ENCODE results near the gene SPOPL.

SPOPL gene

GRCh38 chr2:138601458-138602165 is 100.0 kb downstream of the SPOPL start:
- no peaks in the 10 kb centered on the region for H3K9me3 ChIP-seq (ENCODE audit: control insufficient read depth, insufficient read depth, low read length)
- H3K27ac ChIP-seq (ENCODE audit: low read depth, low read length), result no peak overlapping the region
- H3K36me3 ChIP-seq (ENCODE audit: control insufficient read depth, insufficient read depth, low read length), result no peaks in the 10 kb centered on the region
- H3K27me3 ChIP-seq (ENCODE audit: control insufficient read depth, insufficient read depth, low read length), result no peaks in the 10 kb centered on the region
- no peak overlapping the region for H3K4me3 ChIP-seq (ENCODE audit: low read depth, low read length)
- H3K9ac ChIP-seq (ENCODE audit: low read depth, low read length), result no peak overlapping the region
- no peaks in the 10 kb centered on the region; the same call in 1 of the 2 replicates for H3K4me1 ChIP-seq (ENCODE audit: control insufficient read depth, insufficient read depth, low read length)

DNA sequence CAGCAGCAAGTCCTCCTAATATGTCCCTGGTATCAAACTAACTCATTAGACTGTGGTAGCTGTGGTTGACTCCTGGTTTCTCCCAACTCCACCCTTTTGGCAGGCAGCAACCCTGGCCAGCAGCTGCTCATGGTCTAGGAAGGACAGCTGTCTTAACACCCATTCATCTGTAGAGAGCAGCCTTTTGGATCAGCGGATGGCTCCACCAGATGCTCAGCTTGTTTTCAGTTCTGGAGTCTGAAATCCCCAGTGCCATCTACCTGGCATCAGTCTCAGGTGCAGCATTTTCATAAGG is 100.5 kb downstream of the SPOPL start:
- Histone ChIP-seq H3K9ac (ENCODE audit: low read depth, low read length) (no peak overlapping the region), H3K27me3 (ENCODE audit: control insufficient read depth, insufficient read depth, low read length) (no peaks in the 10 kb centered on the region), H3K36me3 (ENCODE audit: control insufficient read depth, insufficient read depth, low read length) (no peaks in the 10 kb centered on the region), H3K4me1 (ENCODE audit: control insufficient read depth, insufficient read depth, low read length) (no peaks in the 10 kb centered on the region), H3K4me3 (ENCODE audit: low read depth, low read length) (no peak overlapping the region), H3K9me3 (ENCODE audit: control insufficient read depth, insufficient read depth, low read length) (no peaks in the 10 kb centered on the region), H3K27ac (ENCODE audit: low read depth, low read length) (no peak overlapping the region)

DNA sequence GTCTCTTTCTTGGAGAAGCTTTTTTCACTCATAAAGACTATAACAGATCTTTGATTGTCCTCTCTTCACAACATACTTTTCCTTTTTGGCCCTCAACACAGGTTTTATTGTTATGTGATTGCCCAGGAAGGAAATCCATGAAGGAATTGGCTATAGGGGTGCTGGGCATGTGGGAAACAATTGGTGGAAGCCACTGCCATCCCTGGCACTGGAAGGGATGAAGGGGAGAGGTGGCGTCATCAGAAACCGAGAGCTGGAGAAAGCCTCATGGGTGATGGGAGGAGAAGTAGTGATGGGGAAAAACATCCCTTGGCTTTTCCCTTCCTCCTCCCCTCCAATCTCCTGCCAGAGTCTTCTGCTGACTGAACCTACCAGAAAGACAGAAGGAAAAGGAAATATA is 106.2 kb downstream of the SPOPL start:
- no peaks in the 10 kb centered on the region for H3K36me3 ChIP-seq (ENCODE audit: control insufficient read depth, insufficient read depth, low read length)
- H3K27me3 ChIP-seq (ENCODE audit: control insufficient read depth, insufficient read depth, low read length), result no peaks in the 10 kb centered on the region
- H3K4me1 ChIP-seq (ENCODE audit: control insufficient read depth, insufficient read depth, low read length), result no peaks in the 10 kb centered on the region
- no peaks in the 10 kb centered on the region for H3K9me3 ChIP-seq (ENCODE audit: control insufficient read depth, insufficient read depth, low read length)
- no peak overlapping the region for H3K4me3 ChIP-seq (ENCODE audit: low read depth, low read length)
- no peak overlapping the region for H3K27ac ChIP-seq (ENCODE audit: low read depth, low read length)
- H3K9ac ChIP-seq (ENCODE audit: low read depth, low read length), result no peak overlapping the region

- Histone ChIP-seq H3K4me1 (ENCODE audit: control insufficient read depth, insufficient read depth, low read length) (no peaks in the 10 kb centered on the region), H3K27ac (ENCODE audit: low read depth, low read length) (no peak overlapping the region), H3K27me3 (ENCODE audit: control insufficient read depth, insufficient read depth, low read length) (no peaks in the 10 kb centered on the region), H3K9me3 (ENCODE audit: control insufficient read depth, insufficient read depth, low read length) (no peaks in the 10 kb centered on the region), H3K36me3 (ENCODE audit: control insufficient read depth, insufficient read depth, low read length) (no peaks in the 10 kb centered on the region), H3K4me3 (ENCODE audit: low read depth, low read length) (no peak overlapping the region), H3K9ac (ENCODE audit: low read depth, low read length) (no peak overlapping the region)
These were observed 107.9 kb downstream of the SPOPL start for GRCh38 chr2:138609446-138609845.

DNA sequence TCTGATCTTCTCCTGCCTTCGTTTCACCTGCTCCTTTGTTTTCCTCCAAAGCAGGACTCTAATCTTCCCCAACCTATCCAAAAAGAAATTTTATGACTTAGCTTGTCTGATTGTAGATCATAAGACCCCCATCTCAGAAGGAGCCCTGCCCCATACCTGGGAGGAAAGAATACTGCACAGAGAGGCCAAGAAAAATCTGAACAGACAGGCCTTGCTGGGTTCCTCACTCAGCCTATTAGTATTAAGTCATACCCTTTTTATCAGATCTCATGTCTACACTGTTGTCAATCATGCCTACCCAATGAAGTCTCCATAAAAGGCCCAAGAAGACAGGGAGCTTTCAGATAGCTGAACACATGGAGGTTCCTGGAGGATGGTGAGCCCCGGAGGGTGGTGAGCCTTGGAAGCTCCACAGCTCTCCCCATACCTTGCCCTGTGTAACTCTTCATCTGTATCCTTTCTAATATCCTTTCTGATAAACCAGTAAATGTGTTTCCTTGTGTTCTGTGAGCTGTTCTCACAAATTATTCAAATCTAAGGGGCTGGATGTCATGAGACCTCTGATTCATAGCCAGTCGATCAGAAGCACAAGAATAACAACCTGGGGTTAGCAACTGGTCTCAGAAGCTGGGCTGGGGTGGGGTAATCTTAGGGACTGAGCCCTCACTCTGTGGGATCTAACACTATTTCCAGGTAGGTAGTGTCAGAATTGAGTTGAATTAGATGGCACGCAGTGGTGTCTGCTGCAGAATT is 108.8 kb downstream of the SPOPL start:
- Histone ChIP-seq H3K9ac (ENCODE audit: low read depth, low read length) (no peak overlapping the region), H3K9me3 (ENCODE audit: control insufficient read depth, insufficient read depth, low read length) (no peaks in the 10 kb centered on the region), H3K27me3 (ENCODE audit: control insufficient read depth, insufficient read depth, low read length) (no peaks in the 10 kb centered on the region), H3K4me1 (ENCODE audit: control insufficient read depth, insufficient read depth, low read length) (no peaks in the 10 kb centered on the region), H3K27ac (ENCODE audit: low read depth, low read length) (no peak overlapping the region), H3K36me3 (ENCODE audit: control insufficient read depth, insufficient read depth, low read length) (no peaks in the 10 kb centered on the region), H3K4me3 (ENCODE audit: low read depth, low read length) (no peak overlapping the region)

DNA sequence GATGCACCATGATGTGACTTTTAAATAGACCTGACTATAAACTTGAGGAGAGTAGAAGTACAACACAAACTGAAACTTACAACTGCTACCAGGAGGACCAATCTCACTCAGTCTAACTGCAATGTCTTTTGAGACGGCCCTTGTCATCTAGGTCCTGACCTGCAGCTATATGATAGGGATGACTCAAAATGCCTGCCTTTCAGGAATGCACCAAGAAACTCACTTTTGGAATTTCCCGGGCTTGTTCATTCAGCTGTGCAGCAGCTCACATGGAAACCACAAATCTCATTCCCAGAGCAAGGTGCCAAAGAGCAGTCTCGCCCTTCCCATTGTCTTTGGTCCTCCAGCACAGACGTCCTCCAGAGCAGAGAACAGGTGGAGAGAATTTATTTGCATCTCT is 113.7 kb downstream of the SPOPL start:
- no peaks in the 10 kb centered on the region for H3K9me3 ChIP-seq (ENCODE audit: control insufficient read depth, insufficient read depth, low read length)
- no peak overlapping the region for H3K4me3 ChIP-seq (ENCODE audit: low read depth, low read length)
- H3K27me3 ChIP-seq (ENCODE audit: control insufficient read depth, insufficient read depth, low read length), result no peaks in the 10 kb centered on the region
- no peak overlapping the region for H3K27ac ChIP-seq (ENCODE audit: low read depth, low read length)
- no peak overlapping the region for H3K9ac ChIP-seq (ENCODE audit: low read depth, low read length)
- H3K36me3 ChIP-seq (ENCODE audit: control insufficient read depth, insufficient read depth, low read length), result no peaks in the 10 kb centered on the region
- H3K4me1 ChIP-seq (ENCODE audit: control insufficient read depth, insufficient read depth, low read length), result no peaks in the 10 kb centered on the region

DNA sequence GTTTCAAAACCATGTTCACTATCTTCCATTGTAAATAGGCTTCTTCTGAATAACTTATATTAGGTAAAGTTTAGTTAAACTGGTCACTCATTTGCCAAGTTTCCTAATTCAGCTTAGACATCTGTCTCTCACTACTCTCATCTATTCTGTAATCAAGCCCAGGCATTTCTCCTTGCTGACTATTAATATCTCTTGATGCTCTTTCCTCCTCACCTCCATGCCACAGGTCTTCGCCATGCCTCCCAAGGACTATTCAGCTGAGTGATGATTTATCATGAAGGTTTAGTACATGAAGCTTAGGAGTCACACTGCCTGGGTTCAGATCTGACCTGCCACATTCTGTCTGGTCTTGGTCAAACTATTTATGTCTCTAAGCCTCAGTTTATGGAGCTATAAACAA is 115.5 kb downstream of the SPOPL start:
- Histone ChIP-seq H3K9ac (ENCODE audit: low read depth, low read length) (no peak overlapping the region), H3K4me3 (ENCODE audit: low read depth, low read length) (no peak overlapping the region), H3K27ac (ENCODE audit: low read depth, low read length) (no peak overlapping the region), H3K27me3 (ENCODE audit: control insufficient read depth, insufficient read depth, low read length) (no peaks in the 10 kb centered on the region), H3K36me3 (ENCODE audit: control insufficient read depth, insufficient read depth, low read length) (no peaks in the 10 kb centered on the region), H3K4me1 (ENCODE audit: control insufficient read depth, insufficient read depth, low read length) (no peaks in the 10 kb centered on the region), H3K9me3 (ENCODE audit: control insufficient read depth, insufficient read depth, low read length) (no peaks in the 10 kb centered on the region)

DNA sequence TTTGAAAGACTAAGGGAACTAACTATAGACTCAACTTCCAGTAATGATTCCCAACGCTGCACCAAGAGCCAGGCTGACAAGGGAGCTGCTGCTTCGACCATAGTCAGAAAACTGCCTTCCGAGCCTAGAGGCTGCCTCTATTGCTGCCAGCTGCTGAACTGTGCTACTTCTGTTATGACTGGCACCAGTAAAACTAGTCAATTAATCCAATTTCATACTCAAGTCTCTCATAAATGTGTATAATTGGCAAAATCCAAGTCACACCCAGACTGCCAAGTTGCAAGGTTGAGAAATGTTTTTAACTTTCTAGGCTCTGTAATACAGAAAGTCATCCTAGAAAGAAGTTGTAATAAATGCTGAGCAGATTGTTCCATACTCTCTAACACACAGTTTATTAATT is 117.4 kb downstream of the SPOPL start:
- no peak overlapping the region for H3K4me3 ChIP-seq (ENCODE audit: low read depth, low read length)
- no peak overlapping the region for H3K27ac ChIP-seq (ENCODE audit: low read depth, low read length)
- no peaks in the 10 kb centered on the region for H3K4me1 ChIP-seq (ENCODE audit: control insufficient read depth, insufficient read depth, low read length)
- H3K36me3 ChIP-seq (ENCODE audit: control insufficient read depth, insufficient read depth, low read length), result no peaks in the 10 kb centered on the region
- H3K27me3 ChIP-seq (ENCODE audit: control insufficient read depth, insufficient read depth, low read length), result no peaks in the 10 kb centered on the region
- H3K9me3 ChIP-seq (ENCODE audit: control insufficient read depth, insufficient read depth, low read length), result no peaks in the 10 kb centered on the region
- no peak overlapping the region for H3K9ac ChIP-seq (ENCODE audit: low read depth, low read length)

DNA sequence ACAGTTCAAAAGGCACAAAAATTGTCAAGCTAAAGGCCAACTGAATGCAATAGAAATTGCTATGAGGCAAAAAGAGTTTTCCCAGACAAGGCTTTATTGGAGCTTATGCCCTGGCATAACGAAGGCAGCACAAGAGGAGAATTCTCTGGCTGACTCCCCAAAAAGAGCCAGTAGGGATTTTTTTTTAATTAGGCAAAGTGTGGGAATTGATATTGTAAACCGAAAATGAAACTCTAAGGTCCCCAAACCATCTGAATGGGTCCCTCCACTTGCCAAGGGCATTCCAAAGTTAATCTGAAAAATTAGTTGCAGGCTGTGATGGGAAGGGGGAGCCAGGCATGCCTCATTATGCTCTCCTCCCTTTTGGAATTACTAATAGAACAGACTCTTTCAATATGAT is 118.9 kb downstream of the SPOPL start:
- no peaks in the 10 kb centered on the region for H3K9me3 ChIP-seq (ENCODE audit: control insufficient read depth, insufficient read depth, low read length)
- H3K4me1 ChIP-seq (ENCODE audit: control insufficient read depth, insufficient read depth, low read length), result no peaks in the 10 kb centered on the region
- no peak overlapping the region for H3K4me3 ChIP-seq (ENCODE audit: low read depth, low read length)
- H3K36me3 ChIP-seq (ENCODE audit: control insufficient read depth, insufficient read depth, low read length), result no peaks in the 10 kb centered on the region
- no peak overlapping the region for H3K9ac ChIP-seq (ENCODE audit: low read depth, low read length)
- no peak overlapping the region for H3K27ac ChIP-seq (ENCODE audit: low read depth, low read length)
- no peaks in the 10 kb centered on the region for H3K27me3 ChIP-seq (ENCODE audit: control insufficient read depth, insufficient read depth, low read length)

- Histone ChIP-seq H3K27ac (ENCODE audit: low read depth, low read length) (no peak overlapping the region), H3K9ac (ENCODE audit: low read depth, low read length) (no peak overlapping the region), H3K4me3 (ENCODE audit: low read depth, low read length) (no peak overlapping the region), H3K36me3 (ENCODE audit: control insufficient read depth, insufficient read depth, low read length) (no peaks in the 10 kb centered on the region), H3K9me3 (ENCODE audit: control insufficient read depth, insufficient read depth, low read length) (no peaks in the 10 kb centered on the region), H3K4me1 (ENCODE audit: control insufficient read depth, insufficient read depth, low read length) (no peaks in the 10 kb centered on the region), H3K27me3 (ENCODE audit: control insufficient read depth, insufficient read depth, low read length) (no peaks in the 10 kb centered on the region)
These were observed 119.6 kb downstream of the SPOPL start for GRCh38 chr2:138621139-138621538.

GRCh38 chr2:138622613-138623012 is 121.0 kb downstream of the SPOPL start:
- H3K27me3 ChIP-seq (ENCODE audit: control insufficient read depth, insufficient read depth, low read length), result no peaks in the 10 kb centered on the region
- no peaks in the 10 kb centered on the region for H3K9me3 ChIP-seq (ENCODE audit: control insufficient read depth, insufficient read depth, low read length)
- no peaks in the 10 kb centered on the region for H3K4me1 ChIP-seq (ENCODE audit: control insufficient read depth, insufficient read depth, low read length)
- H3K27ac ChIP-seq (ENCODE audit: low read depth, low read length), result no peak overlapping the region
- no peak overlapping the region for H3K4me3 ChIP-seq (ENCODE audit: low read depth, low read length)
- H3K36me3 ChIP-seq (ENCODE audit: control insufficient read depth, insufficient read depth, low read length), result no peaks in the 10 kb centered on the region
- H3K9ac ChIP-seq (ENCODE audit: low read depth, low read length), result no peak overlapping the region
